Right lobe of liver (tissue), 6 donors: ENCODE measurements around the gene ADAMTS3. TPM values are rescaled to one million over a fixed set of nuclear protein-coding genes. Genes with fewer than 3 reads are reported as not detected.

Experiments used
- ATAC-seq, 4 donors: fragments of 200-7000 bp; cut with Tn5 transposase; one replicate each; pipeline ENCODE4 v1.9.1; 2020; ENCODE audit warnings: mild to moderate bottlenecking in 4 of 4, moderate library complexity in 4 of 4
- DNase-seq, 3 donors: peaks; one replicate each; pipeline ENCODE4 v3.0.0-alpha.2; 2020
- H3K27ac ChIP-seq, 3 donors: fragments of 200-600 bp; one replicate each; pipeline ENCODE4 v1.8.0; 2022
- H3K27me3 ChIP-seq, 2 donors: fragments of 200-600 bp; one replicate each; pipeline ENCODE4 v1.8.0; 2022
- H3K36me3 ChIP-seq, 4 donors: fragments of 200-600 bp; sonication (generic) in 1 of 4; one replicate each; pipeline versions ENCODE4 v1.5.1 to v1.8.0; 2017 to 2022; ENCODE audit warnings: control low read depth in 1 of 4
- H3K4me1 ChIP-seq, 4 donors: fragments of 200-600 bp; sonication (generic) in 1 of 4; one replicate each; pipeline versions ENCODE4 v1.5.1 to v1.8.0; 2017 to 2022; ENCODE audit warnings: control low read depth in 1 of 4
- H3K4me3 ChIP-seq, 3 donors: fragments of 200-600 bp; one replicate each; pipeline ENCODE4 v1.8.0; 2022
- H3K9me3 ChIP-seq, 4 donors: fragments of 200-600 bp; sonication (generic) in 1 of 4; one replicate each; pipeline versions ENCODE4 v1.5.1 to v1.8.0; 2017 to 2022; ENCODE audit warnings: control low read depth in 1 of 4
- POLR2A ChIP-seq: fragments of 450-650 bp; IDR thresholded peaks from one replicate; pipeline ENCODE4 v1.6.1; 2017; ENCODE audit warnings: antibody characterized with exemption, mild to moderate bottlenecking
- WGBS: methylation state at CpG from one replicate; pipeline ENCODE4 v1.1.6; 2018; ENCODE audit warnings: low coverage, low lambda C conversion rate; ENCODE audit not compliant: insufficient coverage; ENCODE audit errors: missing lambda C conversion rate; 5-methylcytosine and 5-hydroxymethylcytosine counted together
- intact Hi-C, 2 donors: fragments of 100-400 bp; cut with DNase I; formaldehyde crosslinking; loops; one replicate each; pipeline versions ENCODE4 v1.11.2 to v1.14.1; 2022
- total RNA-seq, 6 experiments: library from RNA; depleted of rRNA in 2 of 6; stranded (reverse); fragments of >200 nt in 2 of 6; fragmentation: NEBNext Ultra II Directional in 3 of 6; extraction: Animal tissue kit (Norgen Biotek cat#: 25700) in 3 of 6; gene quantifications; one replicate each; pipeline versions ENCODE4 v1.1.0 to v1.2.4, GENCODE V29; 2016 to 2023
- TF ChIP-seq, protein P1 (sequence below), 4 donors: fragments of 200-600 bp in 3 of 4; fragments of 450-650 bp in 1 of 4; IDR thresholded peaks; one replicate each; pipeline versions ENCODE4 v1.5.1 to v1.8.0; 2016 to 2022; ENCODE audit warnings: antibody characterized with exemption in 4 of 4, mild to moderate bottlenecking in 2 of 4
- donor health status: DM: no; HTN: yes; CAD: no.
- donor health status: DM: no; HTN: no; CAD: no.
- donor health status: DM: no; HTN: no; CAD: no.
- donor health status: DM: no; HTN: yes; CAD: no.
- donor health status: DM: no; HTN: yes; CAD: no.

Gene ADAMTS3
- total RNA-seq, 6 experiments from 2014 or later = 0.12 to 0.64 (median 0.42) TPM

DNA sequence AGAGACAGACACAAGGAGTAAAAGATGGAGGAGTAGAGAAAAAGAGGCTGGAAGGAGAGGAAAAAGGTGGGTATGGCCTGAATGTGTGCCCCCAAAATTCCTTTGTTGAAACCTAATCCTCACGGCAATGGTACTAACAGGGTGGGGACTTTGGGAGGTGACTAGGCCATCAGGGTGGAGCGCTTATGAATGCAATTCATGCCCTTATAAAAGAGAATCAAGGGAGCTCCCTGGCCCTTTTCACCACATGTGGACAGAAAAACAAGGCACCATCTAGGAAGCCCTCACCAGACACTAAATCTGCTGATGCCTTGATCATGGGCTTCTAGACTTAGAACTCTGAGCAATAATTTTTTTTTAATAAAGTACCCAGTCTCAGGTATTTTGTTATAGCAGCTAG, 282.1 kb downstream of the ADAMTS3 start:
- DNase-seq (no peak), ATAC-seq (no peak)
- 85% methylated on average over 2 of the region's 2 CpGs for WGBS
- no peak for TF ChIP-seq POLR2A
- TF ChIP-seq, protein P1, sequence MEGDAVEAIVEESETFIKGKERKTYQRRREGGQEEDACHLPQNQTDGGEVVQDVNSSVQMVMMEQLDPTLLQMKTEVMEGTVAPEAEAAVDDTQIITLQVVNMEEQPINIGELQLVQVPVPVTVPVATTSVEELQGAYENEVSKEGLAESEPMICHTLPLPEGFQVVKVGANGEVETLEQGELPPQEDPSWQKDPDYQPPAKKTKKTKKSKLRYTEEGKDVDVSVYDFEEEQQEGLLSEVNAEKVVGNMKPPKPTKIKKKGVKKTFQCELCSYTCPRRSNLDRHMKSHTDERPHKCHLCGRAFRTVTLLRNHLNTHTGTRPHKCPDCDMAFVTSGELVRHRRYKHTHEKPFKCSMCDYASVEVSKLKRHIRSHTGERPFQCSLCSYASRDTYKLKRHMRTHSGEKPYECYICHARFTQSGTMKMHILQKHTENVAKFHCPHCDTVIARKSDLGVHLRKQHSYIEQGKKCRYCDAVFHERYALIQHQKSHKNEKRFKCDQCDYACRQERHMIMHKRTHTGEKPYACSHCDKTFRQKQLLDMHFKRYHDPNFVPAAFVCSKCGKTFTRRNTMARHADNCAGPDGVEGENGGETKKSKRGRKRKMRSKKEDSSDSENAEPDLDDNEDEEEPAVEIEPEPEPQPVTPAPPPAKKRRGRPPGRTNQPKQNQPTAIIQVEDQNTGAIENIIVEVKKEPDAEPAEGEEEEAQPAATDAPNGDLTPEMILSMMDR (IDR thresholded peaks at IDR 0.05) = no peak
- intact Hi-C loops = no loop called here
- H3K36me3 ChIP-seq = no peaks in the 10 kb centered on the region
- no peak overlapping the region for H3K4me3 ChIP-seq
- H3K4me1 ChIP-seq = no peaks in the 10 kb centered on the region
- H3K27me3 ChIP-seq = no peaks in the 10 kb centered on the region
- H3K9me3 ChIP-seq = no peaks in the 10 kb centered on the region
- no peak overlapping the region for H3K27ac ChIP-seq

- no peaks in the 10 kb centered on the region for H3K9me3 ChIP-seq
- ATAC-seq (peak in 1 of 4 donors; percentile 49), DNase-seq (no peak)
- intact Hi-C loops = no loop called here
- H3K27me3 ChIP-seq = no peaks in the 10 kb centered on the region
- 70% methylated on average over 1 of the region's 1 CpG for WGBS
- H3K36me3 ChIP-seq = no peaks in the 10 kb centered on the region
- no peaks in the 10 kb centered on the region for H3K4me1 ChIP-seq
- H3K4me3 ChIP-seq = no peak overlapping the region
- H3K27ac ChIP-seq = no peak overlapping the region
- TF ChIP-seq, protein P1 (IDR thresholded peaks at IDR 0.05) = peak; percentile 20 to 30 (median 26)
- no peak for TF ChIP-seq POLR2A
Measured at GRCh38 chr4:72286185-72286584, 282.8 kb downstream of the ADAMTS3 start.

DNA sequence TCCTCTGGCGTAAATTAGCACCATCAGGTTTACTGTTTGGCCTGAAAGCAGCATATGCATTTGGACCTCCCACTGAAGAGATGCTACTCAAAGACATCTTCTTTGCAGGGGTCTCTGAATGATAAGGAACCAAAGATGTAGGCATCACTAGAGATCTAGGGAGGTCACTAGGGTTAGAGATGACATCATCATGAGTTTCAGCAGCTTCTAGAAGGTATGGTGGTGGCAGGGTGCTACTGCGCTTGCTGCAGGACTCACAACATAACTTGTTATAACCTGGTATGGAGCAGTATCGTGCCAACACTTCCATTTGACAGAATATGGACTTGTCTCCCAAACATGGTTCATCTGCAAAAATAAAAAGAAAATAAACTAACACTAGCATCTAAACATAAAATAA, 285.7 kb downstream of the ADAMTS3 start:
- TF ChIP-seq, protein P1 (IDR thresholded peaks at IDR 0.05) = no peak
- TF ChIP-seq POLR2A = no peak
- no peaks in the 10 kb centered on the region for H3K27me3 ChIP-seq
- H3K27ac ChIP-seq = no peak overlapping the region
- H3K4me3 ChIP-seq = no peak overlapping the region
- no peaks in the 10 kb centered on the region for H3K9me3 ChIP-seq
- 90% methylated on average over 3 of the region's 3 CpGs for WGBS
- no peaks in the 10 kb centered on the region for H3K36me3 ChIP-seq
- intact Hi-C loops = no loop called here
- ATAC-seq = no peak
- no peaks in the 10 kb centered on the region for H3K4me1 ChIP-seq
- no peak for DNase-seq

DNA sequence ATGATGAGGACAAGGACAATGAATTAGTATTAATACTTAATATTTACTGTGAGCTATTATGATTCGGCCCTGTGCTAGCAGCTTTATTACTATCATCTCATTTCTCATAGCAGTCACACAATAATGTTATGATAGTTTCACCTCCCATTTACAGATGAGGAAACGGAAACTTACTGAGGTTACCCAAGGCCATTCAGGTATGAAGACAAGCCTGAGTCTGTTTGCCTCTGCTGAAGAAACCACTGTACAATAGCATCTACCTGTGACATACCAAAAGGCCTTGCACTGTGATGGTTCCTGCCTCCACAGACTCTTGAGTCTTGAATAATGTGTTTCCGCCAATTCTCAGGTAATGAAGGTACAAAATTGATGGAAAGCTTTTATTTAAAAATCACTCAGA, 288.8 kb downstream of the ADAMTS3 start:
- Histone ChIP-seq H3K4me1 (no peaks in the 10 kb centered on the region), H3K27ac (no peak overlapping the region), H3K9me3 (no peaks in the 10 kb centered on the region), H3K4me3 (no peak overlapping the region), H3K27me3 (no peaks in the 10 kb centered on the region), H3K36me3 (no peaks in the 10 kb centered on the region)
- ATAC-seq (no peak), DNase-seq (no peak)
- TF ChIP-seq, protein P1 (IDR thresholded peaks at IDR 0.05) = no peak
- TF ChIP-seq POLR2A = no peak
- intact Hi-C loops = no loop called here
- WGBS = 68% methylated on average over 2 of the region's 3 CpGs

DNA sequence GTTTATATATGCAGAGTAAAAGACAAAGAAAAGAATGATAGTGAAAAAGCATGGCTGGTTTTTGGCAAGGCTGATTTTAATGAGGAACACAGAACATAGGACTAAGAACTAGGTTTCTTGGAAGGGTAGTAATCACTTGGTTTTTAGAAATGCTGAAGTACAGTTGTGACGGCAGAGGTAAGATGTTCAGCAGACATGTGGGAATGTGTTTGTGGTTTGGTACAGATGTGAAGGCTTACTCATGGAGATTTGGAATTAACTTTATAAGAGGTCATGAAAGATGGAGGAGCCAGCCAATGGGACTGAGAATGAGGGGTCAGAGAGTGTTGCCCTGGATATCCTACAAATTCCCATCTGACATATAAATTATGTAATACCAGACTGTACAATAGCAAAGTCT, 293.6 kb downstream of the ADAMTS3 start:
- Histone ChIP-seq H3K4me1 (no peaks in the 10 kb centered on the region), H3K27me3 (no peaks in the 10 kb centered on the region), H3K36me3 (no peaks in the 10 kb centered on the region), H3K9me3 (no peaks in the 10 kb centered on the region), H3K27ac (no peak overlapping the region), H3K4me3 (no peak overlapping the region)
- DNase-seq = no peak
- intact Hi-C loops = no loop called here
- TF ChIP-seq POLR2A = no peak
- TF ChIP-seq, protein P1 (IDR thresholded peaks at IDR 0.05) = no peak
- ATAC-seq = no peak
- WGBS = 63% methylated on average over 1 of the region's 1 CpG
